K562 (cell line): ENCODE data around the gene INCA1. TPM values are rescaled to one million over a fixed set of nuclear protein-coding genes. Genes with fewer than 3 reads are reported as not detected.
A peak's percentile ranks its signal among the peaks of the same experiment; 100 is the strongest.

Experiments used
- ADNP ChIP-seq: fragments of 200-800 bp; sonication (Bioruptor generic); IDR thresholded peaks from 2 replicates; pipeline ENCODE4 v1.6.1; 2016; ENCODE audit warnings: missing genetic modification characterization, missing compliant biosample characterization
- EHMT2 ChIP-seq: fragments of 450-650 bp; IDR thresholded peaks from 2 replicates; pipeline ENCODE4 v1.6.1; 2018; ENCODE audit warnings: antibody characterized with exemption
- FIP1L1 ChIP-seq: fragments of 200-400 bp; formaldehyde crosslinking; IDR thresholded peaks from 2 replicates; pipeline ENCODE4 v1.6.1; 2018; ENCODE audit warnings: mild to moderate bottlenecking, low read depth, low read length; ENCODE audit not compliant: poor library complexity, severe bottlenecking
- GTF2A2 ChIP-seq: IDR thresholded peaks from 2 replicates; pipeline ENCODE4 v1.6.1; 2016; ENCODE audit warnings: mild to moderate bottlenecking, missing genetic modification characterization, missing compliant biosample characterization
- NRF1 ChIP-seq, 2 experiments: fragments of 450-650 bp; IDR thresholded peaks in 1 of 2; conservative IDR thresholded peaks in 1 of 2; 2 replicates each; pipeline ENCODE4 v1.6.1; 2014; ENCODE audit warnings: mild to moderate bottlenecking in 2 of 2
- SMARCE1 ChIP-seq: fragments of 450-650 bp; IDR thresholded peaks from 2 replicates; pipeline ENCODE4 v1.7.1; 2016; ENCODE audit warnings: mild to moderate bottlenecking
- TCF7L2 ChIP-seq: fragments of 150-350 bp; IDR thresholded peaks from 2 replicates; pipeline ENCODE4 v1.6.1; 2016; ENCODE audit warnings: low read depth, mild to moderate bottlenecking, low read length, moderate library complexity
- WHSC1 ChIP-seq: IDR thresholded peaks from one replicate; pipeline ENCODE4 v1.6.1; 2012; ENCODE audit warnings: low read length, control low read depth, inconsistent platforms
- ZC3H11A ChIP-seq: IDR thresholded peaks from 2 replicates; pipeline ENCODE4 v1.6.1; 2012; ENCODE audit warnings: low read depth, low read length, improper control_type of control experiment
- ZNF175 ChIP-seq: fragments of 200-800 bp; sonication (Bioruptor generic); IDR thresholded peaks from 2 replicates; pipeline ENCODE4 v1.6.1; 2016; ENCODE audit warnings: low read depth, mild to moderate bottlenecking, missing genetic modification characterization, missing compliant biosample characterization
- ZNF444 ChIP-seq: fragments of 250-450 bp; sonication (Bioruptor Pico); IDR thresholded peaks from 2 replicates; pipeline ENCODE4 v1.4.0; 2020; ENCODE audit warnings: mild to moderate bottlenecking, moderate library complexity
- ZNF644 ChIP-seq: fragments of 200-800 bp; sonication (Bioruptor generic); IDR thresholded peaks from 2 replicates; pipeline ENCODE4 v1.6.1; 2016; ENCODE audit warnings: low read depth, missing genetic modification characterization, missing compliant biosample characterization
- polyA plus RNA-seq, 8 experiments: library from polyadenylated mRNA; depleted of rRNA in 4 of 8; stranded (reverse) in 5 of 8; unstranded in 3 of 8; fragments of >200 nt; fragmentation: Nextera tagmentation in 2 of 8; fragmentation: Illumina TruSeq in 1 of 8; extraction: Ambion mirVana in 2 of 8; extraction: Trizol in 1 of 8; gene quantifications; 2 replicates each; pipeline versions ENCODE4 v1.2.1 to v1.2.3, GENCODE V29; 2011 to 2014; ENCODE audit warnings: inconsistent platforms in 1 of 8, missing spikeins in 1 of 8
- total RNA-seq, 7 experiments: library from RNA; depleted of rRNA in 6 of 7; stranded (reverse); fragments of >200 nt in 6 of 7; fragmentation: Illumina TruSeq in 2 of 7; extraction: Trizol in 2 of 7; gene quantifications; 2 replicates each; pipeline versions ENCODE4 v1.2.1 to v1.2.3, GENCODE V29; 2011 to 2021; ENCODE audit warnings: low replicate concordance in 1 of 7
- TF ChIP-seq, protein P1 (sequence below): sonication (generic); formaldehyde crosslinking; IDR thresholded peaks from 2 replicates; pipeline ENCODE4 v1.8.1; 2023; ENCODE audit warnings: mild to moderate bottlenecking, missing genetic modification reagents
- TF ChIP-seq, protein P2 (sequence below): IDR thresholded peaks from 3 replicates; pipeline ENCODE4 v1.6.1; 2011; ENCODE audit warnings: borderline replicate concordance, mild to moderate bottlenecking, moderate library complexity; ENCODE audit not compliant: insufficient read length; ENCODE audit errors: extremely low read depth
- TF ChIP-seq, protein P3 (sequence below): fragments of 150-350 bp; conservative IDR thresholded peaks from 2 replicates; pipeline ENCODE4 v1.6.1; 2014; ENCODE audit warnings: low read length
- TF ChIP-seq, protein P4 (sequence below): sonication (generic); formaldehyde crosslinking; IDR thresholded peaks from 2 replicates; pipeline ENCODE4 v1.8.0; 2022; ENCODE audit warnings: mild to moderate bottlenecking, missing genetic modification reagents
- TF ChIP-seq, protein P5 (sequence below), 3 experiments: fragments of 200-800 bp in 1 of 3; sonication (Bioruptor generic) in 1 of 3; sonication (generic) in 1 of 3; formaldehyde crosslinking in 1 of 3; IDR thresholded peaks; 2 replicates each; pipeline versions ENCODE4 v1.6.1 to v1.8.0; 2016 to 2022; ENCODE audit warnings: mild to moderate bottlenecking in 2 of 3, missing compliant biosample characterization in 2 of 3, missing genetic modification characterization in 2 of 3, missing genetic modification reagents in 1 of 3

The INCA1 gene
- total and polyA plus RNA-seq, 9 of the 15 experiments (the other 6 are each of a cell fraction or from before 2014, with no cell fraction given): 0.08 to 0.50 (median 0.13) TPM; not detected in 4

DNA sequence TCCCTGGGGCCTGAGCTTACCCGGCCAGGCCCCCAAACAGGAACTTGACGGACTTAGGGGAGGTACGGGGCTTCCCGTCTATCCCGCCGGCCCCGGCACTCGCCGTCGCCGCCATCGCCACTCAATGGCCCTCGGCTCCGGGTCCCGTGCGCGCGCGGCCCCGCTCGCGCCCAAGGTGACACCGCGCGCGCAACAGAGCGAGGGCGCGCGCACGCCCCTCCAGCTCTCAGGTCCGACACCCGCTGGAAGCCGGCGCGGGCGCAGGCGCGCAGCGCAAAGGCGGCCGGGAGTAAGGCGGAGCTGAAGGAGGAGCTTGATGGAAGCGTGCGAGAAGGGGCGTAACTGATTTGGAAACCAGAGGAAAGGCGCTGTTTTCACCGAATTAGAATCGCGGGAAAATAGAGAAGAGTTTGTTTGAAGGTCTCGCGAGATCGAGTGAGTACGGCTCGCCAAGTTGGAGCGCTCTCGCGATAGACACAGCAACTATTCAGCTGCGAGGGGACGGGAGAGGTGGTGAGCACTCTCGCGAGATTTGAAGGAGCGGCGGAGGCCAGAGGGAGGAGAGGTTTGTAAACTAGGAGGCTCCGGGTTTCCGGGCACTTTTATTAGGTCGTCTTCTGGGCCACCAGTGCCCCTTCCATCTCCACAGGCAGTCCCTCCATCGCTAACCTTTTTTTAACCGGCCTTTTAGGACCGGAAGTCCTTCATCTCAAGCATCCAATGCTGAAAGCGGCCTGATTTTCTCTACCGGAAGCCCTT, 57.3 kb downstream of the INCA1 start, which contains the start of the genes RNF167 and SLC25A11 (continued):
- TF ChIP-seq, protein P1, sequence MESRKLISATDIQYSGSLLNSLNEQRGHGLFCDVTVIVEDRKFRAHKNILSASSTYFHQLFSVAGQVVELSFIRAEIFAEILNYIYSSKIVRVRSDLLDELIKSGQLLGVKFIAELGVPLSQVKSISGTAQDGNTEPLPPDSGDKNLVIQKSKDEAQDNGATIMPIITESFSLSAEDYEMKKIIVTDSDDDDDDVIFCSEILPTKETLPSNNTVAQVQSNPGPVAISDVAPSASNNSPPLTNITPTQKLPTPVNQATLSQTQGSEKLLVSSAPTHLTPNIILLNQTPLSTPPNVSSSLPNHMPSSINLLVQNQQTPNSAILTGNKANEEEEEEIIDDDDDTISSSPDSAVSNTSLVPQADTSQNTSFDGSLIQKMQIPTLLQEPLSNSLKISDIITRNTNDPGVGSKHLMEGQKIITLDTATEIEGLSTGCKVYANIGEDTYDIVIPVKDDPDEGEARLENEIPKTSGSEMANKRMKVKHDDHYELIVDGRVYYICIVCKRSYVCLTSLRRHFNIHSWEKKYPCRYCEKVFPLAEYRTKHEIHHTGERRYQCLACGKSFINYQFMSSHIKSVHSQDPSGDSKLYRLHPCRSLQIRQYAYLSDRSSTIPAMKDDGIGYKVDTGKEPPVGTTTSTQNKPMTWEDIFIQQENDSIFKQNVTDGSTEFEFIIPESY (CRISPR knock-in tag): no peak
- TF ChIP-seq TCF7L2: no peak
- TF ChIP-seq WHSC1: no peak
- TF ChIP-seq GTF2A2 (tag): no peak
- TF ChIP-seq, protein P2, sequence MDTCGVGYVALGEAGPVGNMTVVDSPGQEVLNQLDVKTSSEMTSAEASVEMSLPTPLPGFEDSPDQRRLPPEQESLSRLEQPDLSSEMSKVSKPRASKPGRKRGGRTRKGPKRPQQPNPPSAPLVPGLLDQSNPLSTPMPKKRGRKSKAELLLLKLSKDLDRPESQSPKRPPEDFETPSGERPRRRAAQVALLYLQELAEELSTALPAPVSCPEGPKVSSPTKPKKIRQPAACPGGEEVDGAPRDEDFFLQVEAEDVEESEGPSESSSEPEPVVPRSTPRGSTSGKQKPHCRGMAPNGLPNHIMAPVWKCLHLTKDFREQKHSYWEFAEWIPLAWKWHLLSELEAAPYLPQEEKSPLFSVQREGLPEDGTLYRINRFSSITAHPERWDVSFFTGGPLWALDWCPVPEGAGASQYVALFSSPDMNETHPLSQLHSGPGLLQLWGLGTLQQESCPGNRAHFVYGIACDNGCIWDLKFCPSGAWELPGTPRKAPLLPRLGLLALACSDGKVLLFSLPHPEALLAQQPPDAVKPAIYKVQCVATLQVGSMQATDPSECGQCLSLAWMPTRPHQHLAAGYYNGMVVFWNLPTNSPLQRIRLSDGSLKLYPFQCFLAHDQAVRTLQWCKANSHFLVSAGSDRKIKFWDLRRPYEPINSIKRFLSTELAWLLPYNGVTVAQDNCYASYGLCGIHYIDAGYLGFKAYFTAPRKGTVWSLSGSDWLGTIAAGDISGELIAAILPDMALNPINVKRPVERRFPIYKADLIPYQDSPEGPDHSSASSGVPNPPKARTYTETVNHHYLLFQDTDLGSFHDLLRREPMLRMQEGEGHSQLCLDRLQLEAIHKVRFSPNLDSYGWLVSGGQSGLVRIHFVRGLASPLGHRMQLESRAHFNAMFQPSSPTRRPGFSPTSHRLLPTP: no peak
- peak; percentile 66; the same call in 1 of the 2 replicates for TF ChIP-seq ZNF644 (tag)
- TF ChIP-seq, protein P3, sequence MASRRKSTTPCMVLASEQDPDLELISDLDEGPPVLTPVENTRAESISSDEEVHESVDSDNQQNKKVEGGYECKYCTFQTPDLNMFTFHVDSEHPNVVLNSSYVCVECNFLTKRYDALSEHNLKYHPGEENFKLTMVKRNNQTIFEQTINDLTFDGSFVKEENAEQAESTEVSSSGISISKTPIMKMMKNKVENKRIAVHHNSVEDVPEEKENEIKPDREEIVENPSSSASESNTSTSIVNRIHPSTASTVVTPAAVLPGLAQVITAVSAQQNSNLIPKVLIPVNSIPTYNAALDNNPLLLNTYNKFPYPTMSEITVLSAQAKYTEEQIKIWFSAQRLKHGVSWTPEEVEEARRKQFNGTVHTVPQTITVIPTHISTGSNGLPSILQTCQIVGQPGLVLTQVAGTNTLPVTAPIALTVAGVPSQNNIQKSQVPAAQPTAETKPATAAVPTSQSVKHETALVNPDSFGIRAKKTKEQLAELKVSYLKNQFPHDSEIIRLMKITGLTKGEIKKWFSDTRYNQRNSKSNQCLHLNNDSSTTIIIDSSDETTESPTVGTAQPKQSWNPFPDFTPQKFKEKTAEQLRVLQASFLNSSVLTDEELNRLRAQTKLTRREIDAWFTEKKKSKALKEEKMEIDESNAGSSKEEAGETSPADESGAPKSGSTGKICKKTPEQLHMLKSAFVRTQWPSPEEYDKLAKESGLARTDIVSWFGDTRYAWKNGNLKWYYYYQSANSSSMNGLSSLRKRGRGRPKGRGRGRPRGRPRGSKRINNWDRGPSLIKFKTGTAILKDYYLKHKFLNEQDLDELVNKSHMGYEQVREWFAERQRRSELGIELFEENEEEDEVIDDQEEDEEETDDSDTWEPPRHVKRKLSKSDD: peak; percentile 98
- TF ChIP-seq ZC3H11A: no peak
- no peak for TF ChIP-seq EHMT2
- no peak; the same call in 1 of the 2 replicates for TF ChIP-seq ZNF175 (CRISPR knock-in tag)
- TF ChIP-seq ADNP (tag): no peak
- TF ChIP-seq SMARCE1: no peak
- TF ChIP-seq, protein P4, sequence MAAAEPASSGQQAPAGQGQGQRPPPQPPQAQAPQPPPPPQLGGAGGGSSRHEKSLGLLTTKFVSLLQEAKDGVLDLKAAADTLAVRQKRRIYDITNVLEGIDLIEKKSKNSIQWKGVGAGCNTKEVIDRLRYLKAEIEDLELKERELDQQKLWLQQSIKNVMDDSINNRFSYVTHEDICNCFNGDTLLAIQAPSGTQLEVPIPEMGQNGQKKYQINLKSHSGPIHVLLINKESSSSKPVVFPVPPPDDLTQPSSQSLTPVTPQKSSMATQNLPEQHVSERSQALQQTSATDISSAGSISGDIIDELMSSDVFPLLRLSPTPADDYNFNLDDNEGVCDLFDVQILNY (CRISPR knock-in tag): no peak
- TF ChIP-seq, protein P5, sequence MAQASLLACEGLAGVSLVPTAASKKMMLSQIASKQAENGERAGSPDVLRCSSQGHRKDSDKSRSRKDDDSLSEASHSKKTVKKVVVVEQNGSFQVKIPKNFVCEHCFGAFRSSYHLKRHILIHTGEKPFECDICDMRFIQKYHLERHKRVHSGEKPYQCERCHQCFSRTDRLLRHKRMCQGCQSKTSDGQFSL (CRISPR knock-in tag; IDR thresholded peaks at IDR 0.05): 0 out of 2 replicates have a peak, but pooled peaks have one; percentile 33
- TF ChIP-seq, protein P5 (tag; IDR thresholded peaks at IDR 0.05): no peak
- TF ChIP-seq FIP1L1: peak; percentile 28
- no peak for TF ChIP-seq ZNF444
- peak; percentile 97 for TF ChIP-seq NRF1 (conservative IDR thresholded peaks at IDR 0.05 in 1 of 2, IDR thresholded peaks at IDR 0.05 in 1 of 2)
